HG03575 (cell line): ENCODE results near the gene PEX7.

Experiments
- ATAC-seq: cut with Tn5 transposase; IDR thresholded peaks from one replicate; pipeline ENCODE4 v1.9.1; 2021; ENCODE audit not compliant: unreplicated experiment, insufficient number of reproducible peaks, low FRiP score; ENCODE audit errors: extremely low read depth

PEX7 gene

GRCh38 chr6:136963259-136963658 is 140.9 kb downstream of the PEX7 start:
- ATAC-seq: no peak
